ENCODE data around the gene LITAFD. TPM values are rescaled to one million over a fixed set of nuclear protein-coding genes. Genes with fewer than 3 reads are reported as not detected.

The LITAFD gene
- total and polyA plus RNA-seq, 12 donors: not detected

- H3K27ac ChIP-seq: peak overlapping the region in 8 of 10 donors; percentile 42 to 79 (median 51)
- no peaks in the 10 kb centered on the region for H3K27me3 ChIP-seq
- no peak for ATAC-seq
- intact Hi-C loops (cut with DNase I): no loop called here
- H3K9me3 ChIP-seq: no peaks in the 10 kb centered on the region
- peak in 1 of 2 donors; percentile 2 for DNase-seq
- no peak overlapping the region for H3K4me3 ChIP-seq
- H3K4me1 ChIP-seq: peaks cover 4 to 63% (median 36%) of the 10 kb centered on the region in 9 donors
- H3K36me3 ChIP-seq: peaks cover 0 to 97% (median 29%) of the 10 kb centered on the region in 9 donors
- WGBS, 2 donors: 92 to 95% methylated on average over 8 of the region's 8 CpGs
- TF ChIP-seq CTCF (IDR thresholded peaks at IDR 0.05): no peak
Measured at GRCh38 chr16:8851761-8852403, 30.3 kb upstream of the LITAFD start.

GRCh38 chr16:8852534-8852933 lies 29.6 kb upstream of the LITAFD start:
- ATAC-seq: no peak
- WGBS, 2 donors: 66 to 79% methylated on average over 8 of the region's 8 CpGs
- Histone ChIP-seq H3K36me3 (peaks cover 0 to 94% (median 29%) of the 10 kb centered on the region in 9 donors), H3K9me3 (no peaks in the 10 kb centered on the region), H3K27me3 (no peaks in the 10 kb centered on the region), H3K27ac (peak overlapping the region; percentile 11 to 79 (median 51)), H3K4me3 (no peak overlapping the region), H3K4me1 (peaks cover 4 to 65% (median 36%) of the 10 kb centered on the region in 9 donors)
- DNase-seq: no peak
- TF ChIP-seq CTCF (IDR thresholded peaks at IDR 0.05): no peak
- intact Hi-C loops (cut with DNase I): no loop called here

- Histone ChIP-seq H3K9me3 (no peaks in the 10 kb centered on the region), H3K36me3 (peaks cover 0 to 92% (median 25%) of the 10 kb centered on the region in 9 donors), H3K4me3 (no peak overlapping the region), H3K4me1 (peaks cover 4 to 65% (median 36%) of the 10 kb centered on the region in 9 donors), H3K27ac (peak overlapping the region; percentile 11 to 79 (median 50)), H3K27me3 (no peaks in the 10 kb centered on the region)
- 60 to 73% methylated on average over 7 of the region's 7 CpGs for WGBS, 2 donors
- no peak for TF ChIP-seq CTCF (IDR thresholded peaks at IDR 0.05)
- no peak for DNase-seq
- peak in 3 of 8 donors; percentile 2 to 38 (median 21) for ATAC-seq
- intact Hi-C loops (cut with DNase I): no loop called here
Measured at GRCh38 chr16:8853150-8853549, 29.0 kb upstream of the LITAFD start.

GRCh38 chr16:8853611-8854010 lies 28.5 kb upstream of the LITAFD start:
- no peak for TF ChIP-seq CTCF (IDR thresholded peaks at IDR 0.05)
- ATAC-seq (no peak), DNase-seq (no peak)
- no peak overlapping the region for H3K4me3 ChIP-seq
- no peaks in the 10 kb centered on the region for H3K27me3 ChIP-seq
- H3K4me1 ChIP-seq: peaks cover 4 to 70% (median 36%) of the 10 kb centered on the region in 9 donors
- 90 to 94% methylated on average over 7 of the region's 7 CpGs for WGBS, 2 donors
- H3K36me3 ChIP-seq: peaks cover 0 to 92% (median 21%) of the 10 kb centered on the region in 9 donors
- no peaks in the 10 kb centered on the region for H3K9me3 ChIP-seq
- intact Hi-C loops (cut with DNase I): no loop called here
- peak overlapping the region in 8 of 10 donors; percentile 40 to 79 (median 53) for H3K27ac ChIP-seq
